Fibroblast of lung (primary cell): Measurements from ENCODE around the gene SSUH2. TPM values are rescaled to one million over a fixed set of nuclear protein-coding genes. Genes with fewer than 3 reads are reported as not detected.
A peak's percentile ranks its signal among the peaks of the same experiment; 100 is the strongest.

Source experiments
- DNase-seq, 2 donors: peaks; one replicate each; pipeline versions ENCODE4 v3.0.0 to v3.0.0-alpha.2; 2010; ENCODE audit warnings: low read depth in 2 of 2
- H2AFZ ChIP-seq: 2 replicates; pipeline ENCODE4 v1.5.1; 2012; ENCODE audit warnings: low read length, control low read depth, inconsistent platforms
- H3K27ac ChIP-seq: 2 replicates; pipeline ENCODE4 v1.5.1; 2011; ENCODE audit warnings: low read length, control low read depth; ENCODE audit not compliant: insufficient read depth
- H3K27me3 ChIP-seq: 2 replicates; pipeline ENCODE4 v1.5.1; 2011; ENCODE audit warnings: mild to moderate bottlenecking, low read length; ENCODE audit not compliant: control insufficient read depth, insufficient read depth
- H3K36me3 ChIP-seq: 2 replicates; pipeline ENCODE4 v1.5.1; 2011; ENCODE audit warnings: low read length; ENCODE audit not compliant: control insufficient read depth, insufficient read depth
- H3K4me1 ChIP-seq: 2 replicates; pipeline ENCODE4 v1.5.1; 2011; ENCODE audit warnings: low read length; ENCODE audit not compliant: control insufficient read depth, insufficient read depth; ENCODE audit errors: extremely low read depth
- H3K4me2 ChIP-seq: 2 replicates; pipeline ENCODE4 v1.5.1; 2011; ENCODE audit warnings: low read length, control low read depth; ENCODE audit not compliant: insufficient read depth; ENCODE audit errors: extremely low read depth
- H3K4me3 ChIP-seq, 4 experiments: fragments of 200-600 bp in 1 of 4; sonication (generic) in 1 of 4; replicated peaks in 1 of 4; 2 replicates each; pipeline ENCODE4 v1.5.1; 2011 to 2016; ENCODE audit warnings: low read length in 4 of 4, low read depth in 3 of 4, mild to moderate bottlenecking in 3 of 4, control low read depth in 2 of 4, inconsistent platforms in 1 of 4, mixed read lengths in 1 of 4; ENCODE audit not compliant: insufficient read depth in 1 of 4; ENCODE audit errors: control extremely low read depth in 1 of 4
- H3K79me2 ChIP-seq: 2 replicates; pipeline ENCODE4 v1.5.1; 2012; ENCODE audit warnings: mild to moderate bottlenecking, low read length, inconsistent platforms; ENCODE audit not compliant: control insufficient read depth, insufficient read depth
- H3K9ac ChIP-seq: 2 replicates; pipeline ENCODE4 v1.5.1; 2011; ENCODE audit warnings: mild to moderate bottlenecking, low read length, control low read depth; ENCODE audit not compliant: insufficient read depth
- H3K9me3 ChIP-seq: 2 replicates; pipeline ENCODE4 v1.5.1; 2012; ENCODE audit warnings: low read depth, low read length; ENCODE audit not compliant: control insufficient read depth, insufficient read depth
- H4K20me1 ChIP-seq: 2 replicates; pipeline ENCODE4 v1.5.1; 2011; ENCODE audit warnings: low read length; ENCODE audit not compliant: control insufficient read depth, insufficient read depth; ENCODE audit errors: extremely low read depth
- EZH2 ChIP-seq: IDR thresholded peaks from 2 replicates; pipeline ENCODE4 v1.5.1; 2012; ENCODE audit warnings: low read length, control low read depth, mild to moderate bottlenecking; ENCODE audit errors: missing control alignments
- polyA plus RNA-seq, 2 donors: library from polyadenylated mRNA; depleted of rRNA in 1 of 2; stranded (reverse) in 1 of 2; unstranded in 1 of 2; fragments of >200 nt; gene quantifications; 2 replicates each; pipeline ENCODE4 v1.2.1, GENCODE V29; 2011 to 2012; ENCODE audit warnings: missing spikeins in 1 of 2
- total RNA-seq: library from RNA; depleted of rRNA; stranded (reverse); fragments of >200 nt; gene quantifications from 2 replicates; pipeline ENCODE4 v1.2.1, GENCODE V29; 2014
- TF ChIP-seq, protein P1 (sequence below), 2 donors: IDR thresholded peaks in 1 of 2; conservative IDR thresholded peaks in 1 of 2; 1 replicate in 1 of 2; 2 replicates in 1 of 2; pipeline ENCODE4 v1.5.1; 2011 to 2012; ENCODE audit warnings: low read length in 2 of 2, control low read depth in 1 of 2, inconsistent platforms in 1 of 2, low read depth in 1 of 2, mild to moderate bottlenecking in 1 of 2

SSUH2 gene
- total and polyA plus RNA-seq, 2 donors (not counting 1 experiment from before 2014, with no cell fraction given) = 0.02 TPM; not detected in 1

DNA sequence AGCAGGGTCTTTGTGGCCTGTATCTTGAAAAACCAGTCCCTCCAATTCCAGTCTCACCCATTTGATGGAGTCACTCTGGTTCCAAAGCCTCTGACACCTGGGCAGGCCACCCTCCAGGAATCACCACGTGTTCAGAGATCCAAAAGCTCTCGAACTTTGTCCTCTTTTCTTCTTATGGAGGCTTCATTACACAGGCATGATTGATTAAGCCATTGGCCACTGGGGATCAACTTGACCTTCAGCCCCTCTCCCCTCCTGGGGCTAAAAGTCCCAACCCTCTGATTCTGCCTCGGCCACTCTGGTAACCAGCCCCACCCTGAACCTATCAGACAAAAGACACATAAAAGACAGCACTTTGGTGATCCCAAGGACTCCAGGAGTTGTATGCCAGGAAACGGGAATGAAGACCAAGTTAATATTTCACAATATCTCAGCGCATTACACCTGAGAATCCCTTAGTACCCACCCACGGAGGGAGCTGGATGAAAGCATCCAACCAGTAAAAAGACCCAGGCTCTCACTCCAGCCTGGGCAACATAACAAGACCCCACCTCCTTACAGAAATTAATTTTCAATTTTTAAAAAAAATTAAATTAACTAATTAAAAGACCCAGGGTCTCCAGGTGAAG, 23.0 kb upstream of the SSUH2 start:
- no peak overlapping the region for H3K27ac ChIP-seq
- H3K9me3 ChIP-seq = no peaks in the 10 kb centered on the region
- TF ChIP-seq, protein P1, sequence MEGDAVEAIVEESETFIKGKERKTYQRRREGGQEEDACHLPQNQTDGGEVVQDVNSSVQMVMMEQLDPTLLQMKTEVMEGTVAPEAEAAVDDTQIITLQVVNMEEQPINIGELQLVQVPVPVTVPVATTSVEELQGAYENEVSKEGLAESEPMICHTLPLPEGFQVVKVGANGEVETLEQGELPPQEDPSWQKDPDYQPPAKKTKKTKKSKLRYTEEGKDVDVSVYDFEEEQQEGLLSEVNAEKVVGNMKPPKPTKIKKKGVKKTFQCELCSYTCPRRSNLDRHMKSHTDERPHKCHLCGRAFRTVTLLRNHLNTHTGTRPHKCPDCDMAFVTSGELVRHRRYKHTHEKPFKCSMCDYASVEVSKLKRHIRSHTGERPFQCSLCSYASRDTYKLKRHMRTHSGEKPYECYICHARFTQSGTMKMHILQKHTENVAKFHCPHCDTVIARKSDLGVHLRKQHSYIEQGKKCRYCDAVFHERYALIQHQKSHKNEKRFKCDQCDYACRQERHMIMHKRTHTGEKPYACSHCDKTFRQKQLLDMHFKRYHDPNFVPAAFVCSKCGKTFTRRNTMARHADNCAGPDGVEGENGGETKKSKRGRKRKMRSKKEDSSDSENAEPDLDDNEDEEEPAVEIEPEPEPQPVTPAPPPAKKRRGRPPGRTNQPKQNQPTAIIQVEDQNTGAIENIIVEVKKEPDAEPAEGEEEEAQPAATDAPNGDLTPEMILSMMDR (conservative IDR thresholded peaks at IDR 0.05 in 1 of 2, IDR thresholded peaks at IDR 0.05 in 1 of 2; ENCODE audit: low read depth in 1 of 2, low read length in 2 of 2) = no peak
- TF ChIP-seq EZH2 = no peak
- H3K4me2 ChIP-seq = no peak overlapping the region
- no peak overlapping the region for H3K4me3 ChIP-seq
- DNase-seq = no peak
- no peaks in the 10 kb centered on the region for H4K20me1 ChIP-seq
- no peaks in the 10 kb centered on the region for H3K36me3 ChIP-seq
- H3K9ac ChIP-seq = no peak overlapping the region
- H2AFZ ChIP-seq = no peak overlapping the region
- H3K27me3 ChIP-seq = peaks cover 9% of the 10 kb centered on the region
- no peaks in the 10 kb centered on the region for H3K4me1 ChIP-seq
- H3K79me2 ChIP-seq = no peaks in the 10 kb centered on the region

DNA sequence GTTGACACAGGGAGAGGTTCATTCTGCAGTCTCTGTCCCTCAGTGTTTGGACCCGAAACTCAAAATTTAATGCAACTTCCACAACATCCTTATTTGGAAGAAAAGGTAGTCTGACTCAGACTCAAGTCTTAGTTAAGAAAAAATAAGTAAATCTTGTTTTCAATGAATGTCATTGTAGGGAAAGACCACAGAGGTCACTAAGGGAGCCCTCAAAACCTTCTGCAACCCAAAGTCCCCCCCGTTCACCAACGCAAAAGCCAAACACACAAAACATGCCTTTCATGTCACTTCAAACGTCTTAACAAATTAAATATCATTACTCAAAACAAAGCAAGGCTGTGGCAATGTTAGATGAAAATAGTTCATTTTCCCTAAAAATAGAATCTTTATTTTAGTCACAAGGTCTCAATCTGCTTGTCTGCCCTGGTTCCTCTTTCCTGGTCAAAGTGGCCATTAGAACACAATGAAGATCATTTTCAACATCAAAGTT, 20.9 kb upstream of the SSUH2 start:
- H3K27ac ChIP-seq = no peak overlapping the region
- H2AFZ ChIP-seq = no peak overlapping the region
- no peaks in the 10 kb centered on the region for H3K36me3 ChIP-seq
- TF ChIP-seq, protein P1 (conservative IDR thresholded peaks at IDR 0.05 in 1 of 2, IDR thresholded peaks at IDR 0.05 in 1 of 2; ENCODE audit: low read depth in 1 of 2, low read length in 2 of 2) = no peak
- H4K20me1 ChIP-seq = no peaks in the 10 kb centered on the region
- H3K79me2 ChIP-seq = no peaks in the 10 kb centered on the region
- H3K4me2 ChIP-seq = no peak overlapping the region
- DNase-seq = peak in 1 of 2 donors; percentile 42
- no peaks in the 10 kb centered on the region for H3K4me1 ChIP-seq
- no peak overlapping the region for H3K4me3 ChIP-seq
- H3K9ac ChIP-seq = no peak overlapping the region
- peaks cover 9% of the 10 kb centered on the region for H3K27me3 ChIP-seq
- H3K9me3 ChIP-seq = no peaks in the 10 kb centered on the region

DNA sequence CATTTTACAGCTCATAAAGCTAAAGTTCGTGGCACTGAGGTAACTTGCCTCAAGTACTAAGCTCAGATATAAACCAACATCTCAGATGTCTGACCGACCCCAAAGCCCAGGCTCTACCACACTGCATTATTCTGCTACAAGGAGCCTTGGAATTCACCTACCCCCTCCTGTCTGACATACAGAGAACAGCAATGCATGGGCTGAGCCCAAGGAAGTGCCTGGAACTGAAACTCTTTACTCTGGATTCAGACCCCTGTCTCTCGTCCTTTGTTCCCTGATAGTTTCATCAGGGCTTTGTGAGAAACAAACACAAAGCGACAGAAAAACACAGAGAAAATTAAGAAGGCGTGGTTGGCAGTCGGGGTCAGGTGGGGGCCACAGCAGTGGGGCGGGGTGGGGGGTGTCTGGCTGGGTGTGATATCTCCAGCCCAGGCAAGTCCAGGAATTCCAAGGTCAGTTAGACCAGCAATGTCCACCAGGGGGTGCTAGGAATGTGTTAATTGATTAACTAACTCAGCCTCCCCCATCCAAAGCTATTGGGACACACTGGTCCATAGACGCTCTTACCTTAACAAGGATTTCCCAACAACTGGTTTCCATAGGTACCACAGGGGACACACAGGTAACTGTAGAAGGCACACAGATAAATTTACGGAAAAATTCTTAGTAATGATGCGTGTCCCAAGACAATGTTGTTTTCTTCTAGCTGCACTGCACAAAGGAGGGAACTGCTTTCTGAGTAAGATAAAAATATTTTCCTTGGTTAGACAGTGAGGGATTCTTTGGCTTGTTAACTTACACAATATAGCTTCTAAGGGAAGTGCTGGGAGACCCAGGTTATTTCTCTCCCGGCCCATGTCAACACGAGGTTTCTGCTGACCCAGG, 18.8 kb upstream of the SSUH2 start:
- Histone ChIP-seq H3K79me2 (no peaks in the 10 kb centered on the region), H3K4me2 (no peak overlapping the region), H3K4me3 (no peak overlapping the region), H3K27ac (no peak overlapping the region), H3K4me1 (no peaks in the 10 kb centered on the region), H3K36me3 (no peaks in the 10 kb centered on the region), H3K27me3 (peaks cover 5% of the 10 kb centered on the region), H3K9ac (no peak overlapping the region), H4K20me1 (no peaks in the 10 kb centered on the region), H3K9me3 (no peaks in the 10 kb centered on the region), H2AFZ (no peak overlapping the region)
- peak; percentile 62 to 65 for DNase-seq
- no peak for TF ChIP-seq EZH2
- TF ChIP-seq, protein P1 (conservative IDR thresholded peaks at IDR 0.05 in 1 of 2, IDR thresholded peaks at IDR 0.05 in 1 of 2; ENCODE audit: low read depth in 1 of 2, low read length in 2 of 2) = peak; percentile 52 to 72
